GM23338 (cell line): Measurements from ENCODE around the gene NPEPPS. TPM values are rescaled to one million over a fixed set of nuclear protein-coding genes. Genes with fewer than 3 reads are reported as not detected.

Experiments used
- ATAC-seq: fragments of 200-7000 bp; cut with Tn5 transposase; 3 replicates; pipeline ENCODE4 v1.9.1; 2020
- DNase-seq: peaks from one replicate; pipeline ENCODE4 v3.0.0-alpha.2; 2015; ENCODE audit warnings: low spot score
- H2AFZ ChIP-seq: fragments of 200-600 bp; sonication (generic); 2 replicates; pipeline ENCODE4 v1.8.0; 2016; ENCODE audit warnings: antibody characterized with exemption, mild to moderate bottlenecking, moderate library complexity
- H3F3A ChIP-seq: fragments of 200-600 bp; sonication (generic); replicated peaks from 2 replicates; pipeline ENCODE4 v1.8.0; 2017; ENCODE audit warnings: antibody characterized with exemption, mixed run types, low read depth
- H3K27ac ChIP-seq: fragments of 200-600 bp; sonication (generic); 2 replicates; pipeline ENCODE4 v1.6.1; 2016; ENCODE audit warnings: low read depth
- H3K27me3 ChIP-seq: fragments of 200-600 bp; sonication (generic); 2 replicates; pipeline ENCODE4 v1.8.0; 2016; ENCODE audit warnings: mild to moderate bottlenecking, mixed run types, moderate library complexity; ENCODE audit not compliant: insufficient read depth
- H3K36me3 ChIP-seq: fragments of 200-600 bp; sonication (generic); 2 replicates; pipeline ENCODE4 v1.8.0; 2016; ENCODE audit warnings: mild to moderate bottlenecking; ENCODE audit not compliant: insufficient read depth
- H3K4me1 ChIP-seq: fragments of 200-600 bp; sonication (generic); 2 replicates; pipeline ENCODE4 v1.8.0; 2016; ENCODE audit warnings: mild to moderate bottlenecking, moderate library complexity; ENCODE audit not compliant: insufficient read depth
- H3K4me2 ChIP-seq: fragments of 200-600 bp; sonication (generic); 2 replicates; pipeline ENCODE4 v1.7.1; 2017; ENCODE audit warnings: mixed run types
- H3K4me3 ChIP-seq: fragments of 200-600 bp; sonication (generic); 2 replicates; pipeline ENCODE4 v1.6.1; 2016; ENCODE audit warnings: mixed run types
- H3K79me2 ChIP-seq: fragments of 200-600 bp; sonication (generic); replicated peaks from 2 replicates; pipeline ENCODE4 v1.8.0; 2017; ENCODE audit warnings: mild to moderate bottlenecking; ENCODE audit not compliant: insufficient read depth
- H3K9me2 ChIP-seq: fragments of 200-600 bp; sonication (generic); 2 replicates; pipeline ENCODE4 v1.8.0; 2017; ENCODE audit not compliant: insufficient read depth
- H4K20me1 ChIP-seq: fragments of 200-600 bp; sonication (generic); replicated peaks from 2 replicates; pipeline ENCODE4 v1.8.0; 2017; ENCODE audit warnings: mild to moderate bottlenecking; ENCODE audit not compliant: insufficient read depth
- H3K27ac Mint-ChIP-seq: 2 replicates; pipeline ENCODE4 v1.8.0; 2020; ENCODE audit warnings: inconsistent platforms, mild to moderate bottlenecking, moderate library complexity, mixed read lengths
- H3K27me3 Mint-ChIP-seq: 3 replicates; pipeline ENCODE4 v1.8.0; 2022; ENCODE audit warnings: low read depth, mild to moderate bottlenecking, moderate library complexity, mixed read lengths, inconsistent platforms; ENCODE audit not compliant: insufficient read depth, poor library complexity
- H3K36me3 Mint-ChIP-seq: 3 replicates; pipeline ENCODE4 v1.8.0; 2021; ENCODE audit warnings: low read depth, mild to moderate bottlenecking, inconsistent platforms, moderate library complexity, mixed read lengths
- H3K4me1 Mint-ChIP-seq: 3 replicates; pipeline ENCODE4 v1.8.0; 2020; ENCODE audit warnings: mild to moderate bottlenecking, inconsistent platforms, mixed read lengths
- H3K4me3 Mint-ChIP-seq: 3 replicates; pipeline ENCODE4 v1.8.0; 2021; ENCODE audit warnings: moderate library complexity, mild to moderate bottlenecking, inconsistent platforms, mixed read lengths
- H3K9me3 Mint-ChIP-seq: 3 replicates; pipeline ENCODE4 v1.8.0; 2020; ENCODE audit warnings: moderate library complexity, mild to moderate bottlenecking, inconsistent platforms, mixed read lengths
- CREB1 ChIP-seq: fragments of 250-450 bp; sonication (Bioruptor Pico); IDR thresholded peaks from 2 replicates; pipeline ENCODE4 v1.5.0; 2020; ENCODE audit warnings: low read depth, mild to moderate bottlenecking, moderate library complexity
- CTCF ChIP-seq, 2 experiments: fragments of 200-600 bp in 1 of 2; sonication (generic) in 1 of 2; conservative IDR thresholded peaks; 2 replicates each; pipeline versions ENCODE4 v1.5.1 to v1.6.1; 2016 to 2017; ENCODE audit warnings: antibody characterized with exemption in 2 of 2, low read depth in 2 of 2, mild to moderate bottlenecking in 2 of 2, moderate library complexity in 1 of 2
- ETS1 ChIP-seq: IDR thresholded peaks from 2 replicates; pipeline ENCODE4 v1.6.1; 2016; ENCODE audit warnings: antibody characterized with exemption
- EZH2 ChIP-seq: fragments of 200-600 bp; sonication (generic); IDR thresholded peaks from one replicate; pipeline ENCODE4 v1.8.0; 2017; ENCODE audit warnings: antibody characterized with exemption, mild to moderate bottlenecking, low read depth; ENCODE audit not compliant: unreplicated experiment
- EZH2phosphoT487 ChIP-seq: fragments of 200-600 bp; sonication (generic); IDR thresholded peaks from one replicate; pipeline ENCODE4 v1.8.1; 2018; ENCODE audit warnings: antibody characterized with exemption; ENCODE audit not compliant: unreplicated experiment
- JUNB ChIP-seq: IDR thresholded peaks from one replicate; pipeline ENCODE4 v1.6.1; 2016; ENCODE audit warnings: antibody characterized with exemption; ENCODE audit not compliant: unreplicated experiment
- POLR2AphosphoS5 ChIP-seq: IDR thresholded peaks from 2 replicates; pipeline ENCODE4 v1.6.1; 2016; ENCODE audit warnings: antibody characterized with exemption, low read depth
- REST ChIP-seq: IDR thresholded peaks from one replicate; pipeline ENCODE4 v1.6.1; 2018; ENCODE audit warnings: antibody characterized with exemption; ENCODE audit not compliant: unreplicated experiment
- STAT1 ChIP-seq: IDR thresholded peaks from one replicate; pipeline ENCODE4 v1.6.1; 2016; ENCODE audit warnings: antibody characterized with exemption; ENCODE audit not compliant: unreplicated experiment
- ZNF114 ChIP-seq: fragments of 250-450 bp; sonication (Bioruptor Pico); IDR thresholded peaks from 2 replicates; pipeline ENCODE4 v1.5.0; 2020; ENCODE audit warnings: mild to moderate bottlenecking, moderate library complexity
- ZNF331 ChIP-seq: fragments of 250-450 bp; sonication (Bioruptor Pico); IDR thresholded peaks from 2 replicates; pipeline ENCODE4 v1.5.0; 2020; ENCODE audit warnings: low read depth, mild to moderate bottlenecking, moderate library complexity
- polyA plus RNA-seq: library from polyadenylated mRNA; unstranded; fragments of >200 nt; fragmentation: Nextera tagmentation; extraction: Ambion mirVana; gene quantifications from 2 replicates; pipeline ENCODE4 v1.2.1, GENCODE V29; 2016
- total RNA-seq: library from RNA; depleted of rRNA; stranded (reverse); fragments of >200 nt; shearing (Covaris generic); gene quantifications from 2 replicates; pipeline ENCODE4 v1.2.3, GENCODE V29; 2014

The NPEPPS gene
- total and polyA plus RNA-seq, 2 experiments from 2014 or later = 91.5 to 113 TPM

GRCh38 chr17:47611372-47612350 is 80.8 kb downstream of the NPEPPS start:
- H3K9me3 Mint-ChIP-seq = no peaks in the 10 kb centered on the region

More at GRCh38 chr17:47611372-47612350, 80.8 kb downstream of the NPEPPS start:
- H3K27ac Mint-ChIP-seq = peak overlapping the region; percentile 51; the same call in 1 of the 2 replicates
- H3K36me3 Mint-ChIP-seq = peaks cover 52% of the 10 kb centered on the region
- H3K4me3 Mint-ChIP-seq = no peak overlapping the region
- H3K4me3 ChIP-seq = no peak overlapping the region
- H3F3A ChIP-seq = peaks cover 5% of the 10 kb centered on the region; the same call in 1 of the 2 replicates
- H2AFZ ChIP-seq = no peak overlapping the region
- no peaks in the 10 kb centered on the region for H3K4me1 ChIP-seq
- TF ChIP-seq ZNF331 (no peak), ETS1 (no peak), JUNB (no peak), ZNF114 (CRISPR knock-in tag) (no peak), STAT1 (no peak), POLR2AphosphoS5 (no peak), CTCF (conservative IDR thresholded peaks at IDR 0.05; ENCODE audit: low read depth in 2 of 2) (no peak), EZH2 (no peak), CREB1 (CRISPR knock-in tag) (no peak), EZH2phosphoT487 (no peak), REST (no peak)
- no peak for DNase-seq
- no peaks in the 10 kb centered on the region for H3K27me3 Mint-ChIP-seq
- no peaks in the 10 kb centered on the region; the same call in 1 of the 2 replicates for H4K20me1 ChIP-seq
- no peaks in the 10 kb centered on the region for H3K79me2 ChIP-seq
- no peaks in the 10 kb centered on the region for H3K9me2 ChIP-seq
- no peak overlapping the region for H3K27ac ChIP-seq
- ATAC-seq = no peak
- H3K4me1 Mint-ChIP-seq = no peaks in the 10 kb centered on the region
- H3K27me3 ChIP-seq = no peaks in the 10 kb centered on the region
- H3K4me2 ChIP-seq = no peak overlapping the region
- peaks cover 16% of the 10 kb centered on the region; the same call in 1 of the 2 replicates for H3K36me3 ChIP-seq
